Upper lobe of right lung (tissue), 1 donor: ENCODE results near the gene SDF4. TPM values are rescaled to one million over a fixed set of nuclear protein-coding genes. Genes with fewer than 3 reads are reported as not detected.

Experiments used
- ATAC-seq: fragments of 200-7000 bp; cut with Tn5 transposase; one replicate; pipeline ENCODE4 v1.9.1; 2020; ENCODE audit warnings: mild to moderate bottlenecking, moderate library complexity
- DNase-seq: peaks from one replicate; pipeline ENCODE4 v3.0.0-alpha.2; 2020
- H3K27ac ChIP-seq: fragments of 200-600 bp; one replicate; pipeline ENCODE4 v1.8.0; 2022
- H3K27me3 ChIP-seq: fragments of 200-600 bp; one replicate; pipeline ENCODE4 v1.8.0; 2022; ENCODE audit warnings: mild to moderate bottlenecking
- H3K36me3 ChIP-seq: fragments of 200-600 bp; one replicate; pipeline ENCODE4 v1.8.0; 2022
- H3K4me1 ChIP-seq: fragments of 200-600 bp; one replicate; pipeline ENCODE4 v1.8.0; 2022
- H3K4me3 ChIP-seq: fragments of 200-600 bp; one replicate; pipeline ENCODE4 v1.8.0; 2022; ENCODE audit warnings: mild to moderate bottlenecking
- H3K9me3 ChIP-seq: fragments of 200-600 bp; one replicate; pipeline ENCODE4 v1.8.0; 2022
- intact Hi-C: fragments of 100-400 bp; cut with DNase I; formaldehyde crosslinking; loops from one replicate; pipeline ENCODE4 v1.11.0; 2022
- long read RNA-seq: library from polyadenylated mRNA; unstranded; transcript quantifications from one replicate; pipeline ENCODE4 v2.0.0, GENCODE V29; 2021
- total RNA-seq: library from RNA; stranded (reverse); fragmentation: NEBNext Ultra II Directional; extraction: Animal tissue kit (Norgen Biotek cat#: 25700); gene quantifications from one replicate; pipeline ENCODE4 v1.2.1, GENCODE V29; 2021
- TF ChIP-seq, protein P1 (sequence below): fragments of 200-600 bp; IDR thresholded peaks from one replicate; pipeline ENCODE4 v1.8.0; 2022; ENCODE audit warnings: antibody characterized with exemption
- donor health status: DM: no; HTN: yes; CAD: no; lungs with severe emphysema.

SDF4 gene, protein sequence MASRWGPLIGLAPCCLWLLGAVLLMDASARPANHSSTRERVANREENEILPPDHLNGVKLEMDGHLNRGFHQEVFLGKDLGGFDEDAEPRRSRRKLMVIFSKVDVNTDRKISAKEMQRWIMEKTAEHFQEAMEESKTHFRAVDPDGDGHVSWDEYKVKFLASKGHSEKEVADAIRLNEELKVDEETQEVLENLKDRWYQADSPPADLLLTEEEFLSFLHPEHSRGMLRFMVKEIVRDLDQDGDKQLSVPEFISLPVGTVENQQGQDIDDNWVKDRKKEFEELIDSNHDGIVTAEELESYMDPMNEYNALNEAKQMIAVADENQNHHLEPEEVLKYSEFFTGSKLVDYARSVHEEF
- total RNA-seq, result 132 TPM
- long read RNA-seq, transcript SDF4-207 (3 exons, 3,516 nt), result minor isoform, 24 of 367 reads
- long read RNA-seq, transcript SDF4-206 (2 exons, 2,591 nt), result minor isoform, 6 of 367 reads
- long read RNA-seq, transcript SDF4-202 (7 exons, 1,956 nt), result major isoform, 206 of 367 reads
- long read RNA-seq, partial matches to known transcripts, result 84 of 367 reads
- long read RNA-seq, other reads (novel, unspliced or antisense), result 45 of 367 reads

DNA sequence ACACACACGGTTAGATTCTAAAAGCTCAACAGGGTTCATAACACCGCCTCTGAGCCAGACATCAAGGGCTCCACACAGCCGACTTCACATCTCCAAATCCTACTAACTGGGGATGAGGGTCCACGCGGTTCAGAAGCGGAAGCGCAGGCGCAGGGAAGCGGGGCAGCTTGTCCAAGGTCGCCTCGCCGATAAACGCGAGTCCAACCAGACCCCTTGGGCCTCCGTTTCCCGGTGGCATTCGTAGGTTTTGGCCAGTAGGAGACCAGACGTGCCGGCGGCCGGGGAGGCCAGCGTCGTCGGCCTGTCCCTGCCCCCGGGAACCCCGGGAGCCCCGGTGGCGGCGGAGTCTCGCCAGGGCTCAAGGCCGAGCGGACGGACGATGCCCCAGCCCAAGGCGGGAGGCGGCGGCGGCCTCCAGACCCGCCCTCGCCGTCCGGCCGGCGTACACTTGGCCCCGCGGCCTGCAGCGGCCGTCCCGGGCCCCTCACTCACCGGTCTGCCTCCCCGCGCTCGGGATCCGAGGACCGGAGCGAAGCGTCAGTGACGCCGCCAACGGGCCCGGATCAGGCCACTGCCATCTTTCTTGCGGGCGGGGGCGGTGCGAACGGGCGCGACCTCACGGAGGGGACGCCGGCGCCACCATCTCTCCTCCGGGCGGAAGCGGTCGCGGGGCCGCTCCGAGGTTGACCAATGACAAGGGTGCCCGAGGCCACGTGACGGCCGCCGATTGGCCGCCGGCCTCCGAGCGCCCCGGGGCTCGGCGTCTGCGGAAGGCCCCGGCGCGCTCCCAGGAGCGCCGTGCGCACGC is at the start of gene SDF4:
Gene SDF4, minus strand, starts transcription at position 602 of the 808 bp plus-strand sequence. CDS start 3,229 bp downstream, outside the sequence.
- peaks cover 23% of the 10 kb centered on the region for H3K36me3 ChIP-seq
- peak within 1 kb of the TSS; percentile 92 for H3K27ac ChIP-seq
- intact Hi-C loops, result no loop called here
- H3K4me3 ChIP-seq, result peak within 1 kb of the TSS; percentile 97
- DNase-seq (peak; percentile 99), ATAC-seq (peak; percentile 96)
- TF ChIP-seq, protein P1, sequence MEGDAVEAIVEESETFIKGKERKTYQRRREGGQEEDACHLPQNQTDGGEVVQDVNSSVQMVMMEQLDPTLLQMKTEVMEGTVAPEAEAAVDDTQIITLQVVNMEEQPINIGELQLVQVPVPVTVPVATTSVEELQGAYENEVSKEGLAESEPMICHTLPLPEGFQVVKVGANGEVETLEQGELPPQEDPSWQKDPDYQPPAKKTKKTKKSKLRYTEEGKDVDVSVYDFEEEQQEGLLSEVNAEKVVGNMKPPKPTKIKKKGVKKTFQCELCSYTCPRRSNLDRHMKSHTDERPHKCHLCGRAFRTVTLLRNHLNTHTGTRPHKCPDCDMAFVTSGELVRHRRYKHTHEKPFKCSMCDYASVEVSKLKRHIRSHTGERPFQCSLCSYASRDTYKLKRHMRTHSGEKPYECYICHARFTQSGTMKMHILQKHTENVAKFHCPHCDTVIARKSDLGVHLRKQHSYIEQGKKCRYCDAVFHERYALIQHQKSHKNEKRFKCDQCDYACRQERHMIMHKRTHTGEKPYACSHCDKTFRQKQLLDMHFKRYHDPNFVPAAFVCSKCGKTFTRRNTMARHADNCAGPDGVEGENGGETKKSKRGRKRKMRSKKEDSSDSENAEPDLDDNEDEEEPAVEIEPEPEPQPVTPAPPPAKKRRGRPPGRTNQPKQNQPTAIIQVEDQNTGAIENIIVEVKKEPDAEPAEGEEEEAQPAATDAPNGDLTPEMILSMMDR, result no peak
- H3K27me3 ChIP-seq, result no peaks in the 10 kb centered on the region
- H3K4me1 ChIP-seq, result peaks cover 23% of the 10 kb centered on the region
- no peaks in the 10 kb centered on the region for H3K9me3 ChIP-seq

DNA sequence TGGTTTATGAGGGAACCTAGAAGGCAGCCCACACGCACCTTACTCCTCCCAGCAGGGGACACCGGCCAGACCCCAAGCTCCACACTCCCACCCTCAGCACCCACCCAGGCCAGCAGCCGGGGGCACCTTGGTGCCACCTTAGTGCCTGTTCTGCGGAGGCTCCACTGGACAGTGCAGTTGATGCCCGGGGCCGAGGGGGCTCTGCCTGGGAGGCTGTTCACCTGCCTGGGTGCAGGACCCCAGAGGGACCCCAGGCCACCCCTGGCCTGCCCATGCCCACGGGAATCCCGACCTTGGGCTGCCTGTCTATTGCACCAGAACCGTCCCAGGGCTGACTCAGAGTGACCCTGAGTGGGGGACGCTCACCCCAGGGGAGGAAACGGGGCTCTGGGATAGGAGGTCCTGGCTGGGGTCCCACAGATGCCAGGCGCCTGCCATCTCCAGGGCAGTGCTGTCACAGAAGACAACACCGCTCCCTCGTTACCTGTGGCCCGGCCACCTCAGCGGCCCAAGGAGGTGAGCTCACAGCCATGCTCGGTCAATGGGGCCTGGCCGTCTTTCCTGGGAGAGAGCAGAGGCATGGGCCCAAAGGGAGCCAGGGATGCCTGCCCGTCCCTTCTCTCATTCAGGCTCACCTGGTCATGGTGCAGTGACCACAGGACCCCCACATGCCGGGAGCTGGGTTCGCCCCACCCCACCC is 49.1 kb upstream of the SDF4 start:
- no peak for DNase-seq
- TF ChIP-seq, protein P1, result no peak
- no peak overlapping the region for H3K4me3 ChIP-seq
- H3K27me3 ChIP-seq, result peaks cover 2% of the 10 kb centered on the region
- ATAC-seq, result no peak
- H3K4me1 ChIP-seq, result no peaks in the 10 kb centered on the region
- no peaks in the 10 kb centered on the region for H3K36me3 ChIP-seq
- H3K9me3 ChIP-seq, result no peaks in the 10 kb centered on the region
- intact Hi-C loops, result loop anchor here (10.0 kb wide), 1 partner anchor 156 kb away; no protein-coding TSS in a partner anchor
- no peak overlapping the region for H3K27ac ChIP-seq

DNA sequence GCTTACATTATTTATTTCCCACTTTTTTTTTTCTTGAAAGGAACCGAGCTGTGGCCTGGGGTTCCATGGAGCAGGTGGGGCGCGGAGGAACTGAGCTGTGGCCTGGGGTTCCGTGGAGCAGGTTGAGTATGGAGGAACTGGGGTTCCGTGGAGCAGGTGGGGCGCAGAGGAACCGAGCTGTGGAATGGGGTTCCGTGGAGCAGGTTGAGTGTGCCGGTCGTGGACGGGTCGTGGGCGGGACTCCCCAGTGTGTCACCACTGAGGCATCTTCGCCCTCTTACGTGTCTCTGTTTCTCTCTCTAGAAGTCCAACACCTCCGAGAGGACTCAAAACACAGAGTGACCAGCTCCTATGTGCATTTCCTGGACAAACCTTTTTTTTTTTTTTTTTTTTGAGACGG is 47.2 kb upstream of the SDF4 start:
- TF ChIP-seq, protein P1, result no peak
- peaks cover 5% of the 10 kb centered on the region for H3K4me1 ChIP-seq
- no peak for ATAC-seq
- no peaks in the 10 kb centered on the region for H3K27me3 ChIP-seq
- no peaks in the 10 kb centered on the region for H3K9me3 ChIP-seq
- intact Hi-C loops, result no loop called here
- DNase-seq, result no peak
- no peak overlapping the region for H3K4me3 ChIP-seq
- no peaks in the 10 kb centered on the region for H3K36me3 ChIP-seq
- H3K27ac ChIP-seq, result no peak overlapping the region

DNA sequence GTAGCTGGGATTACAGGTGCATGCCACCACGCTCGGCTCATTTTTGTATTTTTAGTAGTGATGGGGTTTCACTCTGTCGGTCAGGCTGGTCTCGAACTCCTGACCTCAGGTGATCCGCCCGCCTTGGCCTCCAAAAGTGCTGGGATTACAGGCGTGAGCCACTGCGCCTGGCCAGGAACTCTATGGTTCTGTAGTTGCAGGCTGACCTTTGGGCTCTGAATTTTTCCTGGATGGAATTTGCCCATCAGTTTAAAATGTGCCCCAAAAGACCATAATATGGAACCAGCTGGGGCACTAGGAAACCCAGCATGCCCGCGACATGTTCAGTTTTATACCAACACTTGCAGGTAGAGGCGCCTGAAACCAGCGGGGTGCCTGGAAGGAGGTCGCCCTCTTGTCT is 46.8 kb upstream of the SDF4 start:
- intact Hi-C loops, result no loop called here
- no peaks in the 10 kb centered on the region for H3K9me3 ChIP-seq
- H3K27me3 ChIP-seq, result no peaks in the 10 kb centered on the region
- no peak for DNase-seq
- H3K4me3 ChIP-seq, result no peak overlapping the region
- H3K4me1 ChIP-seq, result peaks cover 5% of the 10 kb centered on the region
- no peak overlapping the region for H3K27ac ChIP-seq
- no peaks in the 10 kb centered on the region for H3K36me3 ChIP-seq
- TF ChIP-seq, protein P1, result no peak
- no peak for ATAC-seq

DNA sequence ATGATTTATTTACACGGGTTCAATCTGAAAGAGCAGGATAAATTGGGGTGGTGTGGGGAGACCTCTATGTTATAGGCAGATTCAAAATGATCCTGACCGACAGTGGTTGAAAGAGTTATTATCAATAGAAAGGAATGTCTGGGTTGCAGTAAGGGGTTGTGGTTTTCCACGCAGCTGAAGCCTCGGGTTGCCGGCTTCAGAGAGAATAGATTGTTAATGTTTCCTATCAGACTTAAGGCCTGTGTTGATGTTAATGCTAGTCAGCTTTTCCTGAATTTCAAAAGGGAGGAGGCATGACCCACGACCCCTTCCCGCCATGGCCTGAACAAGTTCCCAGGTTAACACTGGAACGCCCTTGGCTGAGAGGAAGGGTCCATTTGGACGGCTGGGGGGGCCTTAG is 44.0 kb upstream of the SDF4 start:
- no peak for ATAC-seq
- no peaks in the 10 kb centered on the region for H3K9me3 ChIP-seq
- H3K36me3 ChIP-seq, result no peaks in the 10 kb centered on the region
- H3K4me3 ChIP-seq, result no peak overlapping the region
- H3K27ac ChIP-seq, result no peak overlapping the region
- H3K4me1 ChIP-seq, result peaks cover 27% of the 10 kb centered on the region
- TF ChIP-seq, protein P1, result no peak
- intact Hi-C loops, result no loop called here
- H3K27me3 ChIP-seq, result no peaks in the 10 kb centered on the region
- no peak for DNase-seq
